HCT116 (cell line): ENCODE results near the gene SLC26A3. TPM values are rescaled to one million over a fixed set of nuclear protein-coding genes. Genes with fewer than 3 reads are reported as not detected.

Experiments used
- ATAC-seq: fragments of 200-7000 bp; cut with Tn5 transposase; 2 replicates; pipeline ENCODE4 v1.9.1; 2020; ENCODE audit warnings: mild to moderate bottlenecking, moderate library complexity
- BruUV-seq: library from RNA; stranded (reverse); fragments of 400-500 nt; replicated peaks from 2 replicates; lab custom pipeline; 2021; lab: Mats Ljungman, UMichigan
- CTCF ChIA-PET: fragments of 300-600 bp; sonication (Branson Sonifier 250); formaldehyde crosslinking; loops from one replicate; lab custom pipeline; 2021; ENCODE audit warnings: antibody characterized with exemption; lab: Charles Lee
- POLR2A ChIA-PET: fragments of 300-600, 350-600 bp; sonication (Branson Sonifier 250); formaldehyde crosslinking; loops from one replicate; lab custom pipeline; 2021; ENCODE audit warnings: antibody characterized with exemption; lab: Charles Lee
- RAD21 ChIA-PET, 2 experiments: fragments of 300-600 bp; sonication (Branson Sonifier 250); formaldehyde crosslinking; loops; one replicate each; lab custom pipeline; 2023; ENCODE audit warnings: low total read pairs in 2 of 2; ENCODE audit not compliant: uncharacterized antibody in 2 of 2, unreplicated experiment in 2 of 2, low non-redundant PET in 1 of 2; lab: Charles Lee
- DNase-seq: peaks from one replicate; pipeline ENCODE4 v3.0.0-alpha.2; 2010; ENCODE audit warnings: low read depth, low spot score
- H2AFZ ChIP-seq: fragments of 200-600 bp; shearing (Covaris generic), sonication (generic); 2 replicates; pipeline ENCODE4 v1.6.1; 2017; ENCODE audit warnings: low read depth, mixed run types, mixed read lengths, antibody characterized with exemption, low read length; ENCODE audit not compliant: poor library complexity, severe bottlenecking
- H3K27ac ChIP-seq: 2 replicates; pipeline ENCODE4 v1.5.1; 2012; ENCODE audit warnings: low read depth, low read length
- H3K27me3 ChIP-seq: fragments of 200-600 bp; sonication (generic); 2 replicates; pipeline ENCODE4 v1.6.1; 2016; ENCODE audit warnings: mixed run types, low read length, mixed read lengths; ENCODE audit not compliant: insufficient read depth
- H3K36me3 ChIP-seq, 2 experiments: fragments of 200-500 bp in 1 of 2; fragments of 200-600 bp in 1 of 2; sonication (Bioruptor generic) in 1 of 2; sonication (generic) in 1 of 2; 2 replicates each; pipeline versions ENCODE4 v1.5.1 to v1.6.1; 2014 to 2016; ENCODE audit warnings: low read length in 2 of 2, inconsistent platforms in 1 of 2, mixed read lengths in 1 of 2, mixed run types in 1 of 2; ENCODE audit not compliant: insufficient read depth in 2 of 2, control insufficient read depth in 1 of 2
- H3K4me1 ChIP-seq, 2 experiments: fragments of 200-600 bp in 1 of 2; sonication (generic) in 1 of 2; 2 replicates each; pipeline versions ENCODE4 v1.5.1 to v1.6.1; 2012 to 2017; ENCODE audit warnings: low read length in 2 of 2, inconsistent platforms in 1 of 2, mild to moderate bottlenecking in 1 of 2, mixed read lengths in 1 of 2, mixed run types in 1 of 2, moderate library complexity in 1 of 2; ENCODE audit not compliant: insufficient read depth in 2 of 2, control insufficient read depth in 1 of 2
- H3K4me2 ChIP-seq: fragments of 200-600 bp; sonication (generic); 2 replicates; pipeline ENCODE4 v1.6.1; 2017; ENCODE audit warnings: mixed run types, low read length, mixed read lengths
- H3K4me3 ChIP-seq, 2 experiments: fragments of 200-600 bp in 1 of 2; sonication (generic) in 1 of 2; replicated peaks in 1 of 2; 2 replicates each; pipeline ENCODE4 v1.5.1; 2011 to 2016; ENCODE audit warnings: low read length in 2 of 2, control low read depth in 1 of 2, low read depth in 1 of 2, mild to moderate bottlenecking in 1 of 2, mixed read lengths in 1 of 2, mixed run types in 1 of 2
- H3K79me2 ChIP-seq: fragments of 200-600 bp; sonication (generic); 2 replicates; pipeline ENCODE4 v1.6.1; 2017; ENCODE audit warnings: mild to moderate bottlenecking, mixed run types, low read length, moderate library complexity, mixed read lengths; ENCODE audit not compliant: insufficient read depth
- H3K9ac ChIP-seq: fragments of 200-600 bp; sonication (generic); 2 replicates; pipeline ENCODE4 v1.6.1; 2016; ENCODE audit warnings: low read length, mixed read lengths
- H3K9me2 ChIP-seq: fragments of 200-600 bp; sonication (generic), shearing (Covaris generic); 2 replicates; pipeline ENCODE4 v1.6.1; 2017; ENCODE audit warnings: mixed run types, mild to moderate bottlenecking, moderate library complexity; ENCODE audit not compliant: insufficient read depth
- H3K9me3 ChIP-seq, 2 experiments: fragments of 200-500 bp in 1 of 2; fragments of 200-600 bp in 1 of 2; sonication (Bioruptor generic) in 1 of 2; sonication (generic) in 1 of 2; 2 replicates each; pipeline ENCODE4 v1.6.1; 2014 to 2017; ENCODE audit warnings: low read length in 2 of 2, mixed read lengths in 2 of 2, inconsistent platforms in 1 of 2, low read depth in 1 of 2, mild to moderate bottlenecking in 1 of 2, mixed run types in 1 of 2, moderate library complexity in 1 of 2; ENCODE audit not compliant: control insufficient read depth in 1 of 2, insufficient read depth in 1 of 2
- H4K20me1 ChIP-seq: fragments of 200-600 bp; sonication (generic), shearing (Covaris generic); 2 replicates; pipeline ENCODE4 v1.6.1; 2017; ENCODE audit warnings: mixed run types, mild to moderate bottlenecking, moderate library complexity; ENCODE audit not compliant: insufficient read depth
- EGR1 ChIP-seq: IDR thresholded peaks from 2 replicates; pipeline ENCODE4 v1.6.1; 2012; ENCODE audit warnings: low read depth
- ELF1 ChIP-seq: IDR thresholded peaks from 2 replicates; pipeline ENCODE4 v1.6.1; 2012; ENCODE audit warnings: low read depth, borderline replicate concordance
- FOSL1 ChIP-seq: IDR thresholded peaks from 2 replicates; pipeline ENCODE4 v1.6.1; 2012; ENCODE audit warnings: low read depth
- MAX ChIP-seq: IDR thresholded peaks from 2 replicates; pipeline ENCODE4 v1.6.1; 2012
- RAD21 ChIP-seq: IDR thresholded peaks from 2 replicates; pipeline ENCODE4 v1.6.1; 2012; ENCODE audit warnings: low read depth, mild to moderate bottlenecking
- REST ChIP-seq: IDR thresholded peaks from 2 replicates; pipeline ENCODE4 v1.6.1; 2012; ENCODE audit warnings: low read depth
- SP1 ChIP-seq: IDR thresholded peaks from 2 replicates; pipeline ENCODE4 v1.6.1; 2012; ENCODE audit warnings: low read depth
- SRF ChIP-seq: IDR thresholded peaks from 2 replicates; pipeline ENCODE4 v1.6.1; 2012; ENCODE audit warnings: low read depth
- YY1 ChIP-seq: IDR thresholded peaks from 2 replicates; pipeline ENCODE4 v1.6.1; 2011; ENCODE audit warnings: low read length, low read depth, moderate library complexity, mild to moderate bottlenecking; ENCODE audit not compliant: insufficient replicate concordance; ENCODE audit errors: extremely low read depth
- ZFX ChIP-seq: fragments of 450-650 bp; IDR thresholded peaks from 2 replicates; pipeline ENCODE4 v1.6.1; 2017
- ZNF274 ChIP-seq: fragments of 200-500 bp; sonication (Bioruptor generic); IDR thresholded peaks from 2 replicates; pipeline ENCODE4 v1.6.1; 2014; ENCODE audit warnings: mild to moderate bottlenecking, low read depth, low read length, inconsistent platforms
- intact Hi-C: fragments of 100-400 bp; cut with micrococcal nuclease; formaldehyde crosslinking; loops from 2 replicates; pipeline ENCODE4 v1.10.0; 2022
- total RNA-seq: library from RNA; stranded (reverse); gene quantifications from one replicate; pipeline ENCODE4 v1.2.1, GENCODE V29; 2021; ENCODE audit not compliant: unreplicated experiment
- TF ChIP-seq, protein P1 (sequence below), 3 experiments: fragments of 200-600 bp in 1 of 3; sonication (generic) in 1 of 3; IDR thresholded peaks in 2 of 3; conservative IDR thresholded peaks in 1 of 3; 2 replicates each; pipeline ENCODE4 v1.5.1; 2012 to 2017; ENCODE audit warnings: low read depth in 2 of 3, low read length in 2 of 3, antibody characterized with exemption in 1 of 3, borderline replicate concordance in 1 of 3, control low read depth in 1 of 3, mild to moderate bottlenecking in 1 of 3, mixed read lengths in 1 of 3, mixed run types in 1 of 3, moderate library complexity in 1 of 3; ENCODE audit not compliant: insufficient read depth in 1 of 3

The SLC26A3 gene
- total RNA-seq, 1 experiment from 2014 or later = 0.54 TPM

DNA sequence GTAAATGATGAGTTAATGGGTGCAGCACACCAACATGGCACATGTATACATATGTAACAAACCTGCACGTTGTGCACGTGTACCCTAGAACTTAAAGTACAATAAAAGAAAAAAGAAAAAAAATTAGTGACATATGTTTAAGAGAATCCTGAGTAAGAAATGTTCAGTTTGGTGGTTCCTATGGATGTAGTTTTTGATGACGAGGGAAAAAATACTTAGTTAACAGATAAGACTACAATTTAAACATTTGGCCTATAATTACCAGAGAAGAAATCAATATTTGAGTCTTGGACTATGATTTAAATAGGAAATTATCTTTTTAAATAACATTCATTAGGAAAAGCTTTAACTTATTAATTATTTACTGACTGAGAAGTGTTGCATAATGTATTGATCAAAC is 39.2 kb upstream of the SLC26A3 start:
- no peaks in the 10 kb centered on the region for H4K20me1 ChIP-seq
- BruUV-seq = no TSS peak
- H3K4me3 ChIP-seq = no peak overlapping the region
- no peaks in the 10 kb centered on the region for H3K79me2 ChIP-seq
- DNase-seq = no peak
- CTCF ChIA-PET = no interaction called here
- H3K9me2 ChIP-seq = no peaks in the 10 kb centered on the region
- no peaks in the 10 kb centered on the region for H3K36me3 ChIP-seq
- no peak for TF ChIP-seq MAX
- TF ChIP-seq ZNF274 = no peak
- TF ChIP-seq FOSL1 = no peak
- TF ChIP-seq, all 23 proteins: peak for 0
- H3K9me3 ChIP-seq = no peaks in the 10 kb centered on the region
- H3K27ac ChIP-seq = no peak overlapping the region
- POLR2A ChIA-PET = no interaction called here
- RAD21 ChIA-PET = no interaction called here
- ATAC-seq = no peak
- intact Hi-C loops = no loop called here
- no peak overlapping the region for H3K4me2 ChIP-seq
- no peak overlapping the region for H3K9ac ChIP-seq
- H3K27me3 ChIP-seq = no peaks in the 10 kb centered on the region
- H3K4me1 ChIP-seq = no peaks in the 10 kb centered on the region
- H2AFZ ChIP-seq = no peak overlapping the region

DNA sequence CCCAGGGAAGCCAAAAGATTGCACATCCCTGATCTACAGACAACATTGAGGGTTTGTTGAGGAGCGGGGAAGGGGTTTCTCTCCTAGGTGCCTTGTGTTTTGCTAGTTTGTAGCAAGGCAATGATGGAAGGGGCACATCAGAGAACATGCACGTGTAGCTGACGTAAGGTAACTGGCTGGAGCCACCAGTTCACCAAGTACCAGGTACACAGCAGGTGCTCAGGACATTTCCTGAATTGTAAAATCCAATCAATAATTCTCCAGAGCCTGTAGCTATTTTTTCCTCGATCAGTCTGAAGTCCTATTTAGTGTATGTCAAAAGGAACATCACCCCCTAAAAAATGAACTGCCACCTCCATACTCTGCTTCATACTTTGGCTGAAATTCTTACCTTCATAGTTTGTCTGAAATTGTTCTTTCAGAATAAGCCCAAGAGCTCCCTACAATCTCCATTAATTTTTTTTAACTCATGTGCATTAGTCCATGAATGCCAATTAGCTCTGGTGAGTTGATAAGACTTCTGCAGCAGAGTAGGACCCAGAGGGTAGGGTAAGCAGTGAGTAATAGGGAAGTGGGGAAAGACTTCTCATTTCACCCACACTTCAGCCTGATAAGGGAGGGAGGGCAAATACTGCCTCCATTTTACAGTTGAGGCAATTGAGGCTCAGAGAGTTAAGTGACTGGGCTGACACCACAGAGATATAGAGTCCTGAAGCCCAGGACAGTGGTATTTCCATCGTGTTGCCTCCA is 36.0 kb upstream of the SLC26A3 start:
- Histone ChIP-seq H3K27ac (no peak overlapping the region), H3K79me2 (no peaks in the 10 kb centered on the region), H3K27me3 (no peaks in the 10 kb centered on the region), H3K9ac (no peak overlapping the region), H3K4me3 (no peak overlapping the region), H3K4me2 (no peak overlapping the region), H3K4me1 (peaks cover 8 to 10% of the 10 kb centered on the region in 2 experiments; a peak in 3 of 4 replicates), H2AFZ (no peak overlapping the region), H4K20me1 (no peaks in the 10 kb centered on the region), H3K9me2 (no peaks in the 10 kb centered on the region), H3K9me3 (no peaks in the 10 kb centered on the region), H3K36me3 (no peaks in the 10 kb centered on the region)
- RAD21 ChIA-PET = no interaction called here
- intact Hi-C loops = no loop called here
- BruUV-seq = no TSS peak
- CTCF ChIA-PET = no interaction called here
- DNase-seq (no peak), ATAC-seq (no peak)
- POLR2A ChIA-PET = no interaction called here
- TF ChIP-seq RAD21 (no peak), SP1 (no peak), ZFX (no peak), ELF1 (no peak), REST (no peak), YY1 (no peak), SRF (no peak), EGR1 (no peak)
- TF ChIP-seq, protein P1, sequence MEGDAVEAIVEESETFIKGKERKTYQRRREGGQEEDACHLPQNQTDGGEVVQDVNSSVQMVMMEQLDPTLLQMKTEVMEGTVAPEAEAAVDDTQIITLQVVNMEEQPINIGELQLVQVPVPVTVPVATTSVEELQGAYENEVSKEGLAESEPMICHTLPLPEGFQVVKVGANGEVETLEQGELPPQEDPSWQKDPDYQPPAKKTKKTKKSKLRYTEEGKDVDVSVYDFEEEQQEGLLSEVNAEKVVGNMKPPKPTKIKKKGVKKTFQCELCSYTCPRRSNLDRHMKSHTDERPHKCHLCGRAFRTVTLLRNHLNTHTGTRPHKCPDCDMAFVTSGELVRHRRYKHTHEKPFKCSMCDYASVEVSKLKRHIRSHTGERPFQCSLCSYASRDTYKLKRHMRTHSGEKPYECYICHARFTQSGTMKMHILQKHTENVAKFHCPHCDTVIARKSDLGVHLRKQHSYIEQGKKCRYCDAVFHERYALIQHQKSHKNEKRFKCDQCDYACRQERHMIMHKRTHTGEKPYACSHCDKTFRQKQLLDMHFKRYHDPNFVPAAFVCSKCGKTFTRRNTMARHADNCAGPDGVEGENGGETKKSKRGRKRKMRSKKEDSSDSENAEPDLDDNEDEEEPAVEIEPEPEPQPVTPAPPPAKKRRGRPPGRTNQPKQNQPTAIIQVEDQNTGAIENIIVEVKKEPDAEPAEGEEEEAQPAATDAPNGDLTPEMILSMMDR (IDR thresholded peaks at IDR 0.05 in 2 of 3, conservative IDR thresholded peaks at IDR 0.05 in 1 of 3; ENCODE audit: borderline replicate concordance in 1 of 3, insufficient read depth in 1 of 3, low read depth in 2 of 3, low read length in 2 of 3) = no peak
